ENCODE measurements around the gene BAHCC1. TPM values are rescaled to one million over a fixed set of nuclear protein-coding genes. Genes with fewer than 3 reads are reported as not detected.

The BAHCC1 gene
- total RNA-seq, 1 experiment from 2014 or later = 29.8 TPM

GRCh38 chr17:81427173-81428120 lies 32.2 kb downstream of the BAHCC1 start (continued):
- TF ChIP-seq FOXK1 (CRISPR knock-in tag; IDR thresholded peaks at IDR 0.05) = no peak

- Mint-ChIP-seq H3K9me3 (no peaks in the 10 kb centered on the region), H3K27me3 (ENCODE audit: low read depth) (no peaks in the 10 kb centered on the region), H3K4me3 (no peak overlapping the region), H3K36me3 (no peaks in the 10 kb centered on the region), H3K27ac (no peak overlapping the region), H3K4me1 (no peaks in the 10 kb centered on the region)
- ATAC-seq (no peak), DNase-seq (ENCODE audit: low spot score) (no peak)
- CTCF ChIA-PET = interaction anchor here (1.8 to 4.7 kb wide), 3 partner anchors 13 to 95 kb away, joined by 5 to 45 read pairs (median 5); no protein-coding TSS in a partner anchor
- POLR2A ChIA-PET = no interaction called here
- TF ChIP-seq GTF2I (CRISPR knock-in tag; conservative IDR thresholded peaks at IDR 0.05) (no peak), ERG (CRISPR knock-in tag; IDR thresholded peaks at IDR 0.05) (no peak), IRF2 (CRISPR knock-in tag; IDR thresholded peaks at IDR 0.05; ENCODE audit: borderline replicate concordance, low read depth) (no peak), ESRRA (CRISPR knock-in tag; IDR thresholded peaks at IDR 0.05; ENCODE audit: borderline replicate concordance) (no peak), ZNF416 (CRISPR knock-in tag; IDR thresholded peaks at IDR 0.05) (no peak), ETV6 (CRISPR knock-in tag; IDR thresholded peaks at IDR 0.05) (no peak), ZMAT4 (CRISPR knock-in tag; IDR thresholded peaks at IDR 0.05) (no peak), CREB1 (CRISPR knock-in tag; IDR thresholded peaks at IDR 0.05) (no peak), FOXK1 (CRISPR knock-in tag; IDR thresholded peaks at IDR 0.05) (no peak), ATF1 (CRISPR knock-in tag; IDR thresholded peaks at IDR 0.05) (no peak), ATF6 (CRISPR knock-in tag; IDR thresholded peaks at IDR 0.05) (no peak), ZNF281 (CRISPR knock-in tag; IDR thresholded peaks at IDR 0.05) (no peak), NR3C1 (CRISPR knock-in tag; conservative IDR thresholded peaks at IDR 0.05; ENCODE audit: low read depth) (no peak)
Measured at GRCh38 chr17:81428121-81428515, 32.9 kb downstream of the BAHCC1 start.

GRCh38 chr17:81428516-81428915 lies 33.3 kb downstream of the BAHCC1 start:
- H3K9me3 Mint-ChIP-seq = no peaks in the 10 kb centered on the region
- H3K27me3 Mint-ChIP-seq (ENCODE audit: low read depth) = no peaks in the 10 kb centered on the region
- no peak overlapping the region for H3K4me3 Mint-ChIP-seq
- POLR2A ChIA-PET = no interaction called here
- TF ChIP-seq USF2 (CRISPR knock-in tag; IDR thresholded peaks at IDR 0.05) (no peak), ZNF423 (CRISPR knock-in tag; IDR thresholded peaks at IDR 0.05) (no peak), GRHL2 (CRISPR knock-in tag; IDR thresholded peaks at IDR 0.05; ENCODE audit: insufficient replicate concordance, severe bottlenecking) (no peak), NFYB (CRISPR knock-in tag; conservative IDR thresholded peaks at IDR 0.05; ENCODE audit: low read depth) (no peak), ZNF138 (CRISPR knock-in tag; conservative IDR thresholded peaks at IDR 0.05) (no peak), ATF1 (CRISPR knock-in tag; IDR thresholded peaks at IDR 0.05) (no peak), ZNF512 (CRISPR knock-in tag; IDR thresholded peaks at IDR 0.05; ENCODE audit: borderline replicate concordance) (no peak), E2F1 (CRISPR knock-in tag; IDR thresholded peaks at IDR 0.05) (no peak), SMAD4 (CRISPR knock-in tag; IDR thresholded peaks at IDR 0.05) (no peak)
- no peak for DNase-seq (ENCODE audit: low spot score)
- no peak overlapping the region for H3K27ac Mint-ChIP-seq
- H3K36me3 Mint-ChIP-seq = no peaks in the 10 kb centered on the region
- ATAC-seq = no peak
- no peaks in the 10 kb centered on the region for H3K4me1 Mint-ChIP-seq
- CTCF ChIA-PET = interaction anchor here (1.9 to 4.7 kb wide), 3 partner anchors 13 to 95 kb away, joined by 5 to 45 read pairs (median 6); no protein-coding TSS in a partner anchor
